Measurements from ENCODE around the gene G6PC1.

G6PC1 gene

DNA sequence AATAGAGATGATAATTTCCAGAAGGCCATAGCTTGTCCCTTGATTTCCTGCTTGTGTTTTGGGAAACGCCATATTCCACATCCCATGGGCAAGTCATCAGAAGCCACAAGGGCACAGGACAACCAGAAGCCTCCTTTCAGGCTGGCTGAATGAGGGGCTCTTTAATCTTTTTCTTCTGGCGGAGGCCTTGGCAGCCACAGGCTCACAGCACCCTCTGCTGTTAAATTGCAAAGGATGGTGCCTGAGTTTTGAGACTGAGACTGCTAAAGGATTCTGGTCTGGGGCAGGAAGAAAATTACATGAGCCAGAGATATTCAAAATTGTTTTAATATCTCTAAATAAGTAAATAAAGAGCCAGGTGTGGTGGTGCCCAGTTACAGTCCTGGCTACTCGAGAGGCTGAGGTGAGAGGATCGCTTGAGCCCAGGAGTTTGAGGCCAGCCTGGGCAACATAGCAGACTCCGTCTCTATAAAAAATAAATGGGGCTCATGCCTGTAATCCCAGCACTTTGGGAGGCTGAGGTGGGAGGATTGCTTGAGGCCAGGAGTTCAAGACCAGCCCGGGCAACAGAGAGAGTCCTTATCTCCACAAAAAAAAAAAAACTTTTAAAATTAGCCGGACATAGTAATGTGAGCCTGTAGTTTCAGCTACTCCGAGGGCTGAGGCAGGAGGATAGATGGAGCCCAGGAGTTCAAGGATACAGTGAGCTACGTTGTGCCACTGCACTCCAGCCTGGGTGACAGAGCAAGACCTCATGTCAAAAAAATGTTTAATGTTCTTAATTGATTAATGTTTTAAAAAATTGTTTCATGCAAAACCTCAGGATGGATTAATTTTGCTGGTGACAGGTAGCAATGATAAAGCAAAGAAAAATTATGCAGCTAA is 37.4 kb downstream of the G6PC1 start:
- no peak for DNase-seq (ENCODE audit: low read depth in 2 of 2)

DNA sequence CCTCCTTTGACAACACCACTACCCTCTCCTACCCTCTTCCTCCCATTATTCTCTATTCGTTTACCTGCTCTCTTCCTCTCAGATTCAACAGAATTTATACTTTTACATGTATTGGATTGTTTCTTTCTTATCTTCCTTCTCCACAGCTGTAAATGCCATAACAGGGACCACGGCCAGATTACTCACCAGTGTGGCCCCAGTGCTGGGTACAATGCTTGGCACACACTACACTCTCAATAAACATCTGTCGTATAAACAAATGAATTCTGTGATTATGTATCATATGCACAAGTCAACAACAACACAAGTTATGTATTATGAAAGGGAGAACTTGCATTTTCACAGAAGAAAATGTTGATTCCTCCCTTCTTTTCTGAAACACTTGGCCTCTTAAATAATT is 43.6 kb downstream of the G6PC1 start:
- DNase-seq (ENCODE audit: low read depth in 2 of 2): no peak

DNA sequence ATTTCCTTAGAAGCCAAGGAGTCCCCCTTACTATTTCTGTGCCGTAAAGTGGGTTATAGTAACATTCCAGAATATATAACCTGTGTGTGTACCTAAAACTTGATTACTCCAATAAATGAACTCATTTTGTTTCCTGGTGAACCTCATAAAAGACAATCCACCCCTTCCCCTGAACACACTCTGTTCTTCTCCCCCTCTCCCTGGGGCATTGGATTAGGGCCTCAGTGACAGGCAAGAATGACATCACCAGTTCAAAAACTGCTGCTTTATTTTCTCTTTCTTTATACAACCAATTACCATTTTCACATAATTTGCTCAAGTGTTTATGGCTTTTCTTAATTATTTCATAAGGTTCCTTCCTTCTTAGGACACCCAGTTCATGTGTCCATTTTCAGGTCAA is 46.2 kb downstream of the G6PC1 start:
- DNase-seq (ENCODE audit: low read depth in 2 of 2): no peak

DNA sequence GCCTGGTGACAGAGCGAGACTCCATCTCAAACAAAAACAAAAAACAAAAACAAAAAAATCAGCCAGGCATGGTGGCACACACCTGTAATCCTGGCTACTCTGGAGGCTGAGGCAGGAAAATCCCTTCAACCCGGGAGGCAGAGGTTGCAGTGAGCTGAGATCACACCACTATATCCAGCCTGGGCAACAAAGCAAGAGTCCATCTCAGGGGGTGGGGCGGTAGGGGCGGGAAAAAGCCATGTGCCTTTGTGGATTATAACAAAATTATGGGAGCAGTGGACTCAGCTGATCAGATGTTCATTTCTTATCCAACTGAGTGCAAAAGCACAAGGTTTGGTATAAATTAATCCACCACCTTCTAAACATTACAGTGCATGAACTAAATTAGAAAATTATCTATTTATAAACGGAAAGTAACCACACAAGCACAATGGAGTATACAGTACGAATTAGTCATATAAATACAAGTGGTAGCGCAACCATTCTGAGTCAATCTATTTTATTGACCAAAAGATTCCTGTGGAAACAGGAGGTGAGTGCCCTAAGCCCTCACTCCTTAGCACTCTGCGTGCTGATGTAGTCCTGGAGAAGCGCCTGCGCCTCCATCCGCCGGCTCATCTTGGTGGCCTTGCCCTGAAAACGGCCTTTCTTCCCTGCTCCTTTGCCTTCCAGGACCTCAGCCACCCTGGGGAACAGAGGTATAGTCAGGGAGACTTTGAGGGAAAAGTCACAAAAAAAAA is 49.6 kb downstream of the G6PC1 start:
- no peak for DNase-seq (ENCODE audit: low read depth in 2 of 2)

All from activated CD8-positive, alpha-beta memory T cell treated with anti-CD3 and anti-CD28 coated beads for 4 hours (primary cell).